NB4 (cell line): ENCODE results near the gene CDC42EP3.

Source experiments
- DNase-seq: peaks from one replicate; pipeline ENCODE4 v3.0.0; 2010; ENCODE audit warnings: low read depth
- H3K4me3 ChIP-seq: one replicate; pipeline ENCODE4 v1.5.1; 2011; ENCODE audit warnings: mild to moderate bottlenecking, low read depth, low read length, moderate library complexity
- CTCF ChIP-seq: IDR thresholded peaks from one replicate; pipeline ENCODE4 v1.5.1; 2012; ENCODE audit warnings: low read depth, low read length
- MYC ChIP-seq: IDR thresholded peaks from 2 replicates; pipeline ENCODE4 v1.6.1; 2011; ENCODE audit warnings: low read depth, low read length
- POLR2A ChIP-seq: IDR thresholded peaks from 2 replicates; pipeline ENCODE4 v1.6.1; 2011; ENCODE audit warnings: mild to moderate bottlenecking; ENCODE audit not compliant: insufficient read length; ENCODE audit errors: extremely low read depth
- TF ChIP-seq, protein P1 (sequence below): IDR thresholded peaks from 2 replicates; pipeline ENCODE4 v1.6.1; 2011; ENCODE audit warnings: low read depth, low read length

CDC42EP3 gene

GRCh38 chr2:37648331-37649011 lies 23.0 kb downstream of the CDC42EP3 start:
- peak; percentile 78 for DNase-seq
- no peak overlapping the region for H3K4me3 ChIP-seq
- TF ChIP-seq CTCF (no peak), POLR2A (no peak), MYC (no peak)
- TF ChIP-seq, protein P1, sequence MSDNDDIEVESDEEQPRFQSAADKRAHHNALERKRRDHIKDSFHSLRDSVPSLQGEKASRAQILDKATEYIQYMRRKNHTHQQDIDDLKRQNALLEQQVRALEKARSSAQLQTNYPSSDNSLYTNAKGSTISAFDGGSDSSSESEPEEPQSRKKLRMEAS, result no peak

GRCh38 chr2:37647971-37648330 lies 23.5 kb downstream of the CDC42EP3 start:
- DNase-seq, result no peak
- H3K4me3 ChIP-seq, result no peak overlapping the region
- no peak for TF ChIP-seq CTCF
- no peak for TF ChIP-seq MYC
- TF ChIP-seq, protein P1, result no peak
- no peak for TF ChIP-seq POLR2A

GRCh38 chr2:37645836-37646235 lies 25.6 kb downstream of the CDC42EP3 start:
- DNase-seq, result no peak
- H3K4me3 ChIP-seq, result no peak overlapping the region
- TF ChIP-seq POLR2A (no peak), MYC (no peak), CTCF (no peak)
- TF ChIP-seq, protein P1, result no peak

- TF ChIP-seq MYC (no peak), POLR2A (no peak), CTCF (no peak)
- TF ChIP-seq, protein P1, result no peak
- peak; percentile 76 for DNase-seq
- H3K4me3 ChIP-seq, result no peak overlapping the region
Measured at GRCh38 chr2:37645362-37645761, 26.1 kb downstream of the CDC42EP3 start.

- no peak overlapping the region for H3K4me3 ChIP-seq
- no peak for TF ChIP-seq MYC
- no peak for TF ChIP-seq CTCF
- TF ChIP-seq POLR2A, result no peak
- TF ChIP-seq, protein P1, result no peak
- no peak for DNase-seq
Measured at GRCh38 chr2:37644191-37644590, 27.3 kb downstream of the CDC42EP3 start.
